AG09309 (cell line): ENCODE measurements around the gene RHBG.
"Not testable (repeated sequence)": the region's sequence is repeated elsewhere in the genome, so short reads cannot be mapped to it uniquely, and the experiment has no call there.

ENCODE experiments used
- DNase-seq: peaks from one replicate; pipeline ENCODE4 v3.0.0-alpha.2; 2010; ENCODE audit warnings: low read depth
- H3K4me3 ChIP-seq: 2 replicates; pipeline ENCODE4 v1.5.1; 2011; ENCODE audit warnings: mild to moderate bottlenecking, low read depth, low read length, moderate library complexity; ENCODE audit not compliant: control insufficient read depth
- TF ChIP-seq, protein P1 (sequence below): IDR thresholded peaks from 2 replicates; pipeline ENCODE4 v1.5.1; 2011; ENCODE audit warnings: mild to moderate bottlenecking, low read depth, low read length, inconsistent platforms; ENCODE audit not compliant: insufficient read depth, control insufficient read depth; ENCODE audit errors: missing control alignments

RHBG gene

GRCh38 chr1:156365754-156366153, 3.3 kb upstream of the RHBG start:
- TF ChIP-seq, protein P1, sequence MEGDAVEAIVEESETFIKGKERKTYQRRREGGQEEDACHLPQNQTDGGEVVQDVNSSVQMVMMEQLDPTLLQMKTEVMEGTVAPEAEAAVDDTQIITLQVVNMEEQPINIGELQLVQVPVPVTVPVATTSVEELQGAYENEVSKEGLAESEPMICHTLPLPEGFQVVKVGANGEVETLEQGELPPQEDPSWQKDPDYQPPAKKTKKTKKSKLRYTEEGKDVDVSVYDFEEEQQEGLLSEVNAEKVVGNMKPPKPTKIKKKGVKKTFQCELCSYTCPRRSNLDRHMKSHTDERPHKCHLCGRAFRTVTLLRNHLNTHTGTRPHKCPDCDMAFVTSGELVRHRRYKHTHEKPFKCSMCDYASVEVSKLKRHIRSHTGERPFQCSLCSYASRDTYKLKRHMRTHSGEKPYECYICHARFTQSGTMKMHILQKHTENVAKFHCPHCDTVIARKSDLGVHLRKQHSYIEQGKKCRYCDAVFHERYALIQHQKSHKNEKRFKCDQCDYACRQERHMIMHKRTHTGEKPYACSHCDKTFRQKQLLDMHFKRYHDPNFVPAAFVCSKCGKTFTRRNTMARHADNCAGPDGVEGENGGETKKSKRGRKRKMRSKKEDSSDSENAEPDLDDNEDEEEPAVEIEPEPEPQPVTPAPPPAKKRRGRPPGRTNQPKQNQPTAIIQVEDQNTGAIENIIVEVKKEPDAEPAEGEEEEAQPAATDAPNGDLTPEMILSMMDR: no peak
- H3K4me3 ChIP-seq: no peak overlapping the region
- no peak for DNase-seq

- no peak overlapping the region for H3K4me3 ChIP-seq
- DNase-seq: no peak
- TF ChIP-seq, protein P1: no peak
Observed at GRCh38 chr1:156366378-156367166, 2.4 kb upstream of the RHBG start.

- no peak overlapping the region for H3K4me3 ChIP-seq
- TF ChIP-seq, protein P1: no peak
- no peak for DNase-seq
Observed at GRCh38 chr1:156367383-156368156, 1.4 kb upstream of the RHBG start.

DNA sequence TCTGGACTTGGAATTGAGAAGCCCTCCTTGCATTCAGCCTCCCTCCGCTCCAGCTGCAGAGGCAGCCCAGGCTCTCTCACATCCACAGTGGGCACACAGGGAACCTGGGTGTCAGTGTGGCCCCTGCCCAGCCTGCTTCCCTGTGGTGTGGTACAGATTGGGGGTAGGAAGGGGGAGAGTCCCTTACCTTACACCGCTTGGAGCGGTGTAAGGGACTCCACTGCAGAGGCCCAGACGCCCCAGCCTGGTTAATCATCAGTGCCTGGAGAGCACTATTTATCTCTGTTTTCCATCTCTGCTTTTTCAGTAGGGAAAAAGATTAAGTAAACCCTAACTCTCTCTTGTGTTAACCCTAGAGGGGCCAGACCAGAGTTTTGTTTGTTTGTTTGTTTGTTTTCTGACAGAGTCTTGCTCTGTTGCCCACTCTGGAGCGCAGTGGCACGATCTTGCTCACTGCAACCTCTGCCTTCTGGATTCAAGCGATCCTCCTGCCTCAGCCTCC, 803 bp upstream of the RHBG start:
- TF ChIP-seq, protein P1: no peak
- DNase-seq: no peak
- H3K4me3 ChIP-seq: no peak overlapping the region

GRCh38 chr1:156369685-156370286, 775 bp downstream of the RHBG start:
- not testable (repeated sequence) for H3K4me3 ChIP-seq, DNase-seq

- no peak for DNase-seq
- no peak overlapping the region for H3K4me3 ChIP-seq
- TF ChIP-seq, protein P1: no peak
Observed at GRCh38 chr1:156371553-156372264, 2.7 kb downstream of the RHBG start.

DNA sequence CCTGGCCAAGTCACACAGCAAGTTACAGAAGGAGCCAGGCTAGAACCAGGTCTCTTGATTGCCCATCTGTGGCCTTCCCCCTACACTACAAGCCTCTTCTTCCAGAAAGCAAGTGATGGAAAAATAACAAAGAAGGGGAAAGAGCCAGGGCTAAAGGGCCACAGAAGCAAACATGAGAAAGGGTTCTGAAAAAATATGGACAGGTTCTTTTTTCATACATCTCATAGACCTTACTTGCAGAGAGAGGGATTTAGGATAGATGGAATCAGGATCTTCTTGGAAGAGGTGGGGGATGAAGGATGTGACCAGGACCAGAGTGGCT, 3.2 kb downstream of the RHBG start:
- no peak overlapping the region for H3K4me3 ChIP-seq
- TF ChIP-seq, protein P1: no peak
- DNase-seq: no peak
